Fibroblast of pulmonary artery (primary cell): ENCODE results near the gene SGCD.

Experiments used
- DNase-seq: peaks from one replicate; pipeline ENCODE4 v3.0.0-alpha.2; 2010; ENCODE audit warnings: low read depth
- H3K4me3 ChIP-seq: replicated peaks from 2 replicates; pipeline ENCODE4 v1.5.1; 2011; ENCODE audit warnings: low read depth, mild to moderate bottlenecking, control low read depth, low read length, moderate library complexity
- TF ChIP-seq, protein P1 (sequence below): IDR thresholded peaks from 2 replicates; pipeline ENCODE4 v1.5.1; 2011; ENCODE audit warnings: mild to moderate bottlenecking, control low read depth, low read length, inconsistent platforms; ENCODE audit errors: missing control alignments

Gene SGCD

DNA sequence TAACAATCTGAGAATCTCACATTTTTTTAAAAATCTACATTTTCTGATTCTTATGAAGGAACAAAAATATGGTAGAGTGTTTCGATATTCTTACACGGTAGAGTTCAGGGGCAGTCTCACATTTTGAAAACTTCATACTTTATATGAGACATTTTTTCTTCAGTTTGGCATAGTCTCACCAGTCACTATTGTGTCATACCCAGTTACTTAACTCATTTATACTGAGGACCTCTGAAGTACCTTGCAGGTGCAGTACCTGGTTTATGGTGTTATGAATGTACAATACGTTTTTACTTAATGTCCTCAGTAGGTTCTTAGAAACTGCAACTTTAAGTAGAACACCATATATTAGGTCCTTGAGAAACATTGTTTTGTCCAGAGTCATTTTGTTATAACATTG is 196.6 kb downstream of the SGCD start:
- TF ChIP-seq, protein P1, sequence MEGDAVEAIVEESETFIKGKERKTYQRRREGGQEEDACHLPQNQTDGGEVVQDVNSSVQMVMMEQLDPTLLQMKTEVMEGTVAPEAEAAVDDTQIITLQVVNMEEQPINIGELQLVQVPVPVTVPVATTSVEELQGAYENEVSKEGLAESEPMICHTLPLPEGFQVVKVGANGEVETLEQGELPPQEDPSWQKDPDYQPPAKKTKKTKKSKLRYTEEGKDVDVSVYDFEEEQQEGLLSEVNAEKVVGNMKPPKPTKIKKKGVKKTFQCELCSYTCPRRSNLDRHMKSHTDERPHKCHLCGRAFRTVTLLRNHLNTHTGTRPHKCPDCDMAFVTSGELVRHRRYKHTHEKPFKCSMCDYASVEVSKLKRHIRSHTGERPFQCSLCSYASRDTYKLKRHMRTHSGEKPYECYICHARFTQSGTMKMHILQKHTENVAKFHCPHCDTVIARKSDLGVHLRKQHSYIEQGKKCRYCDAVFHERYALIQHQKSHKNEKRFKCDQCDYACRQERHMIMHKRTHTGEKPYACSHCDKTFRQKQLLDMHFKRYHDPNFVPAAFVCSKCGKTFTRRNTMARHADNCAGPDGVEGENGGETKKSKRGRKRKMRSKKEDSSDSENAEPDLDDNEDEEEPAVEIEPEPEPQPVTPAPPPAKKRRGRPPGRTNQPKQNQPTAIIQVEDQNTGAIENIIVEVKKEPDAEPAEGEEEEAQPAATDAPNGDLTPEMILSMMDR = no peak
- no peak overlapping the region for H3K4me3 ChIP-seq
- DNase-seq = no peak

DNA sequence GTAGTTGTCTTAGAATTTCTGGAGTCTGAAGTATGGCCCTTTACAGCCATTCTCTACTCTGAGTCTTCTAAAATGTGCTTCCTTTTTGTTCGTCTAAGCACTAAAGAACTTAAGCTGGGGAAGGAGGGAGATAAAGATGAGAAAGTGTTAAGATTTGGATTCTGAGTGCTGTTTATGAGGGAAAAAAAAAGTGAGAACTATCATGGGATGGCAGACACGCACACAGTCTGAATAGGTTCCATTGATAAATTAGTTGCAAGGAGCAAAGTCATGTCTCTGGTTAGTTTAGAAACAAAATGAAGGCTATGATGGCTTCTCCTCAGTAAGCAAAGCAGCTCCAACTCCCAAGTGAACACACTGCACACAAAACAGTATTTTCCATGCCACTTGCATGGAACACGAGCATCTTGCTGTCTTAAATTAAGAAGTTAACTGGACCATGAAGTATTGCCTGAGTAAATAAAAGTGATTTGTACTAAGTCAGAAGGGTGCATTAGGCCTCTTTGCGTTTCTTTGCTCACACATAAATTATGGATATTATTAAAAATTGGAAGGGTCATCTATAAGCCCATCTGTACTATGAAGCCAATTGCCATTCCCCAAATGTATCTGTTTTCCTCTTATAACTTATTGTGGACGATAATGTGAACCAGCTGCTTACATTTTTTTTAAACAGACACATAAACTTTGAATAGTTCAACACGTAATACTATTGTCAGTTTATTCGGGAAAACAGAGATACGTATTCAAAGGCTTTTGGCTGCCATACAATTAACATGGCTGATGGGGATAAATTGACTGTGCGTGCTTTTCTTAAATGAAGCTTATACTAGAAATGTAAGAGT is 199.3 kb downstream of the SGCD start:
- H3K4me3 ChIP-seq = no peak overlapping the region
- TF ChIP-seq, protein P1 = no peak
- no peak for DNase-seq

DNA sequence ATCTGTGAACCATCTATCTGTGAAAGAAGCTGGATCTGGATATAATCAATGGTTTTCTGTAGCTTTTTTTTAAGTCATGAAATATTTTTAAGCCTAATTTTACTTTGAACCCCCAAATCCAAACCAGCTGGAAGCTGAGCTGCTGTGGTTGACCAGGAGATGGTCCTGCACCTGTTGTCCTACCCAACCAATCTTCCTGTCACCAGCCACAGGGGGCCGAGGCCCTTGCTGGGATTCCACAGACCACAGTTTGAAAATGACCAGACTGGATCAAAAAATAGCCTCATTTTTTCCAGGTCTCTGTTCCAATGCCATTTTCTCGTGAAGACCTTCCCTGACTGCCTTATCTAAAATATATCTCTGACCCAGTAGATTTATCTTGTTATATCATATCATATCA is 200.6 kb downstream of the SGCD start:
- TF ChIP-seq, protein P1 = no peak
- no peak overlapping the region for H3K4me3 ChIP-seq
- no peak for DNase-seq

DNA sequence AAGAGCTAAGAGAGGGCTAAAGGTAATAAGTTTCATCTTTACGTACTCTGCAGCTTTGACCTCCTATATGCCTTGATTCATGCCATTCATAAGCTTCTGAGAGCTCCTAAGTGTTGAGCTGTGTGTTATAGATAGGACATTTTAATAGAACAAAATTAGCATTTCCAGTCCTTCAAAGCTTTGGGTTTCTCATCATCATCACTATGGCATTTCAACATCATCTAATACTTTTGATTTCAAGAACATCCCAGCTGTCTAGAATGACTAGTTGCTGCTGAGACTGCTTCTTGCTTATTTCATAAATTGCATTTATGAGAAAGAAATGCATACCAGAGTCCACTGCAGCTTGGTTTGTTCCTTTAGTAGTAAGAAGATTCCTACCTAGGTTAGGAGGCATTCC is 201.7 kb downstream of the SGCD start:
- no peak overlapping the region for H3K4me3 ChIP-seq
- TF ChIP-seq, protein P1 = no peak
- no peak for DNase-seq

DNA sequence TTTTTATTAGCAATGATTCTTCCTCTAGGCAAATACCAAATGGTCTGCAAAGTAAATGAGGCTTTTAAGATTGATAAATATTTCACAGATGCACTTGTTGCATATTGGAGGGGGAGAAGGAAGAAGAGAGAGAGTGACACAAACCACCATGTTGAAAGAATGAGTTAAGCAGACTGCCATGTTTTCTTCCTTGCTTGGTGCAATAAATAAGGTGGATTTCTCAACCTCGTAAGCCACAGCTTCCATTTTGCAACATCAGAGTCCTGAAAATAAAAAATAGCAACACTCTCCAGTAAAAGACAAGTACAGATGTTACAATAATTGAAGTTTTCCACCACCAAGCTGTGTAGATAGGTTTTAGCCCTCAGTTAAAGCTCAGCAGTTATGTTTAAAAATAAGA is 202.9 kb downstream of the SGCD start:
- no peak overlapping the region for H3K4me3 ChIP-seq
- TF ChIP-seq, protein P1 = no peak
- no peak for DNase-seq

DNA sequence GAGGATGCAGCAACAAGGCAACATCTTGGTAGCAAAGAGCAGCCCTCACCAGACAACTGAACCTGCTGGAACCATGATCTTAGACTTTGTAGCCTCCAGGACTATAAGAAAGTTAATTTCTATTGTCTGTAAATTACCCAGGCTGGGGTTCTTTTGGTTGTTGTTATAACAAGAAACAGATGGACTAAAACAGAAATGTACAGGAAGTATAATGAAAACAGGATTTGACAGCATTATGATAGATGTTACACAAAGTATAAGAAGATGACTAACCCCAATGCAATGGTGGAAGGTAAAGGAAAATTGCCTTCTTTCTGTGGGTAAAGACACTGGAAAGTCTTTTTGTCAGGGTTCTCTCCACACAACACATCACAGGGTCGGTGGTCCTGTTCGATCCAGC is 204.2 kb downstream of the SGCD start:
- no peak for DNase-seq
- TF ChIP-seq, protein P1 = no peak
- H3K4me3 ChIP-seq = no peak overlapping the region

DNA sequence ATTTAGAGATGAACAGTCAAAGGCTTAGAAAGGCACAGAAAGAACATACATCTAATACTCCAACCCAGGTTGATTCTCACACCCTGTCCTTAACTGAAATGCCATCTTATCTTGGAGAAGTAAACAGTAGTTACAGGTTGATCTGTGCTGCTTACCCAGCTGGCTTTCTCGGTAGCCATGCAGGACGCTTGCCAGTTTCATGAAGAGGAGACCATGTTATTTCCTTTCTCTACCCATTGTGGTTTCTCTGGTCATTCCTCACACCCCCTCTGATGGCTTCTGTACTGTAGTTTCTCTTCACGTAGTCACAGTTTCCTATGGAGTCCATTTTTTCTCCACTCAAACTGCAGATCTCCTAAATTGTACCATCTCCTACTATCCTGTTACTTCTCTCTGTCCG is 206.0 kb downstream of the SGCD start:
- H3K4me3 ChIP-seq = no peak overlapping the region
- DNase-seq = no peak
- TF ChIP-seq, protein P1 = no peak
